IPS-18a (cell line): ENCODE data around the gene HDHD3.

Source experiments
- H3K27ac ChIP-seq: one replicate; pipeline ENCODE4 v1.5.1; 2013; ENCODE audit warnings: low read length
- H3K27me3 ChIP-seq: one replicate; pipeline ENCODE4 v1.6.1; 2013; ENCODE audit warnings: mild to moderate bottlenecking, low read length; ENCODE audit not compliant: control insufficient read depth, insufficient read depth
- H3K36me3 ChIP-seq: one replicate; pipeline ENCODE4 v1.6.1; 2013; ENCODE audit warnings: low read depth, low read length; ENCODE audit not compliant: control insufficient read depth
- H3K4me1 ChIP-seq: one replicate; pipeline ENCODE4 v1.6.1; 2013; ENCODE audit warnings: low read depth, low read length; ENCODE audit not compliant: control insufficient read depth
- H3K4me3 ChIP-seq: one replicate; pipeline ENCODE4 v1.5.1; 2013; ENCODE audit warnings: low read length
- H3K9ac ChIP-seq: one replicate; pipeline ENCODE4 v1.6.1; 2013; ENCODE audit warnings: mild to moderate bottlenecking, low read length, moderate library complexity
- H3K9me3 ChIP-seq: one replicate; pipeline ENCODE4 v1.6.1; 2013; ENCODE audit warnings: low read depth, low read length; ENCODE audit not compliant: control insufficient read depth

The HDHD3 gene

DNA sequence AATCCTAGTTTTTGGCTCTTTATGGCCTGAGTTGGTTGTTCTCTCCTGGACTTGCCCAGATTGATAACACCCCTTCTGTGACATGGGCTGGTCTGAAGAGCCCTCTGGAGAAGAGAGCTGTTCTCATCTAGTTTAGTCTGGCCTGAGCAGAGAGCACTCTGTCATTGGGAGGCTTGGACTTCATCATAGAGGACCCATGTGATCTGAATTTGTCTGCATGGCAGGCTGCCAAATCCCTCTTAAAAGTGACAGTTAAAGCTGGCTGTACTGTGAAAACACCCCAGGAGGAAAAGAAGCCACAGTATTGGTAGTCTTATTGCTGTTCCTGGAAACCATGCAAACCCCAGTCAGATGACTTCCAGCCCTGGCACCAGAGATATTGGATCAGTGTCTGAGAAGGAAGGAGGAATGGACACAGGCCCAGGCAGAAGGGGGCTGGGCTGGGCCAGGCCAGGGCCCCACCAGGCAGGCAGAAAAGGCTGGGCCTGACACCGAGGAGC is 33.0 kb downstream of the HDHD3 start:
- Histone ChIP-seq H3K36me3 (no peaks in the 10 kb centered on the region), H3K4me1 (no peaks in the 10 kb centered on the region), H3K27ac (no peak overlapping the region), H3K27me3 (peaks cover 26% of the 10 kb centered on the region), H3K9me3 (no peaks in the 10 kb centered on the region), H3K4me3 (no peak overlapping the region), H3K9ac (no peak overlapping the region)

GRCh38 chr9:113341712-113342410 is 34.9 kb downstream of the HDHD3 start:
- H3K4me1 ChIP-seq = no peaks in the 10 kb centered on the region
- peaks cover 13% of the 10 kb centered on the region for H3K27me3 ChIP-seq
- no peak overlapping the region for H3K27ac ChIP-seq
- no peak overlapping the region for H3K4me3 ChIP-seq
- H3K36me3 ChIP-seq = no peaks in the 10 kb centered on the region
- H3K9me3 ChIP-seq = no peaks in the 10 kb centered on the region
- H3K9ac ChIP-seq = no peak overlapping the region

GRCh38 chr9:113340011-113340699 is 36.6 kb downstream of the HDHD3 start, which contains the start of gene WDR31:
Gene WDR31, minus strand, starts transcription at chr9:113340275. Its CDS starts 8,253 bp downstream, at chr9:113332022.
- Histone ChIP-seq H3K4me3 (peak within 1 kb of the TSS; percentile 56), H3K27me3 (peaks cover 13% of the 10 kb centered on the region), H3K27ac (no peak within 1 kb of the TSS), H3K9ac (peak within 1 kb of the TSS; percentile 73), H3K36me3 (no peaks in the 10 kb centered on the region), H3K4me1 (no peaks in the 10 kb centered on the region), H3K9me3 (no peaks in the 10 kb centered on the region)

DNA sequence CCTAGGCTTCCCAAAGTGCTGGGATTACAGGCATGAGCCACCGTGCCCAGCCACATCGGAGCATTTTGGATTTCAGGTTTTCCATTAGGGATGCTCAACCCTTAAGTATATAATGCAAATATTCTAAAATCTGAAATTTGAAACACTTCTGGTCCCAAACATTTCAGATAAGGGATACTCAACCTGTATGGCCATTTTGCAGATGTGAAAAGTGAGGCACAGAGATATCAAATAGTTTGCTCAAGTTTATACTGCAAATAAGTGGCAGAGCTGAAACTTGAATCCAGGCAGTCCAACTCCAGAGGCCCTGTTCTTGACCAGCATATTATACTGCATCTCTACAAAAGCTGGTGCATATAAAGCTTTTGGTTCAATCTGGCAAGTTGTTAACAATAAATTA is 39.1 kb downstream of the HDHD3 start:
- H3K4me1 ChIP-seq = no peaks in the 10 kb centered on the region
- H3K27me3 ChIP-seq = peaks cover 13% of the 10 kb centered on the region
- no peaks in the 10 kb centered on the region for H3K9me3 ChIP-seq
- no peak overlapping the region for H3K9ac ChIP-seq
- H3K36me3 ChIP-seq = no peaks in the 10 kb centered on the region
- no peak overlapping the region for H3K4me3 ChIP-seq
- no peak overlapping the region for H3K27ac ChIP-seq

GRCh38 chr9:113331780-113332179 is 45.0 kb downstream of the HDHD3 start:
- Histone ChIP-seq H3K27me3 (no peaks in the 10 kb centered on the region), H3K27ac (no peak overlapping the region), H3K9me3 (no peaks in the 10 kb centered on the region), H3K36me3 (no peaks in the 10 kb centered on the region), H3K9ac (no peak overlapping the region), H3K4me1 (no peaks in the 10 kb centered on the region), H3K4me3 (no peak overlapping the region)

GRCh38 chr9:113328045-113328782 is 48.6 kb downstream of the HDHD3 start:
- H3K9ac ChIP-seq = no peak overlapping the region
- H3K4me1 ChIP-seq = no peaks in the 10 kb centered on the region
- H3K36me3 ChIP-seq = no peaks in the 10 kb centered on the region
- no peak overlapping the region for H3K27ac ChIP-seq
- H3K9me3 ChIP-seq = no peaks in the 10 kb centered on the region
- H3K27me3 ChIP-seq = no peaks in the 10 kb centered on the region
- H3K4me3 ChIP-seq = no peak overlapping the region

- Histone ChIP-seq H3K9ac (no peak overlapping the region), H3K36me3 (no peaks in the 10 kb centered on the region), H3K27ac (no peak overlapping the region), H3K27me3 (no peaks in the 10 kb centered on the region), H3K9me3 (no peaks in the 10 kb centered on the region), H3K4me3 (no peak overlapping the region), H3K4me1 (no peaks in the 10 kb centered on the region)
Observed at GRCh38 chr9:113326230-113326629, 50.6 kb downstream of the HDHD3 start.
